Measurements from ENCODE around the gene JMJD1C.

The JMJD1C gene

GRCh38 chr10:63173468-63174232 is 292.1 kb downstream of the JMJD1C start:
- no peak for DNase-seq (ENCODE audit: insufficient read length, low spot score)
- TF ChIP-seq POLR2A (IDR thresholded peaks at IDR 0.05; ENCODE audit: low read depth, low read length): no peak
- peak; percentile 85 for FAIRE-seq

GRCh38 chr10:63171926-63172325 is 293.9 kb downstream of the JMJD1C start:
- FAIRE-seq: no peak

GRCh38 chr10:63171255-63171855 is 294.4 kb downstream of the JMJD1C start:
- TF ChIP-seq POLR2A (IDR thresholded peaks at IDR 0.05; ENCODE audit: low read depth, low read length): no peak
- DNase-seq (ENCODE audit: insufficient read length, low spot score) (no peak), FAIRE-seq (peak; percentile 70)

More at GRCh38 chr10:63171926-63172325, 293.9 kb downstream of the JMJD1C start:
- no peak for TF ChIP-seq POLR2A (IDR thresholded peaks at IDR 0.05; ENCODE audit: low read depth, low read length)
- no peak for DNase-seq (ENCODE audit: insufficient read length, low spot score)

GRCh38 chr10:63169624-63170023 is 296.2 kb downstream of the JMJD1C start:
- peak; percentile 77 for FAIRE-seq
- no peak for DNase-seq (ENCODE audit: insufficient read length, low spot score)
- no peak for TF ChIP-seq POLR2A (IDR thresholded peaks at IDR 0.05; ENCODE audit: low read depth, low read length)

- no peak for DNase-seq (ENCODE audit: insufficient read length, low spot score)
- peak; percentile 33 for FAIRE-seq
- TF ChIP-seq POLR2A (IDR thresholded peaks at IDR 0.05; ENCODE audit: low read depth, low read length): no peak
Observed at GRCh38 chr10:63168821-63169462, 296.8 kb downstream of the JMJD1C start.

GRCh38 chr10:63166742-63167258 is 299.0 kb downstream of the JMJD1C start:
- no peak for DNase-seq (ENCODE audit: insufficient read length, low spot score)
- TF ChIP-seq POLR2A (IDR thresholded peaks at IDR 0.05; ENCODE audit: low read depth, low read length): no peak
- FAIRE-seq: peak; percentile 97

- no peak for TF ChIP-seq POLR2A (IDR thresholded peaks at IDR 0.05; ENCODE audit: low read depth, low read length)
- FAIRE-seq (no peak), DNase-seq (ENCODE audit: insufficient read length, low spot score) (no peak)
Observed at GRCh38 chr10:63165249-63165648, 300.5 kb downstream of the JMJD1C start.

- no peak for TF ChIP-seq POLR2A (IDR thresholded peaks at IDR 0.05; ENCODE audit: low read depth, low read length)
- no peak for FAIRE-seq
Observed at GRCh38 chr10:63164166-63164623, 301.6 kb downstream of the JMJD1C start.

GRCh38 chr10:63161592-63161991 is 304.2 kb downstream of the JMJD1C start:
- no peak for DNase-seq (ENCODE audit: insufficient read length, low spot score)
- no peak for FAIRE-seq
- TF ChIP-seq POLR2A (IDR thresholded peaks at IDR 0.05; ENCODE audit: low read depth, low read length): no peak

More at GRCh38 chr10:63164166-63164623, 301.6 kb downstream of the JMJD1C start:
- no peak for DNase-seq (ENCODE audit: insufficient read length, low spot score)

- TF ChIP-seq POLR2A (IDR thresholded peaks at IDR 0.05; ENCODE audit: low read depth, low read length): no peak
- FAIRE-seq: peak; percentile 98
- DNase-seq (ENCODE audit: insufficient read length, low spot score): peak; percentile 54
Observed at GRCh38 chr10:63157845-63158624, 307.7 kb downstream of the JMJD1C start.

- FAIRE-seq (no peak), DNase-seq (ENCODE audit: insufficient read length, low spot score) (no peak)
- no peak for TF ChIP-seq POLR2A (IDR thresholded peaks at IDR 0.05; ENCODE audit: low read depth, low read length)
Observed at GRCh38 chr10:63156236-63156635, 309.5 kb downstream of the JMJD1C start.

GRCh38 chr10:63155388-63156020 is 310.3 kb downstream of the JMJD1C start:
- no peak for DNase-seq (ENCODE audit: insufficient read length, low spot score)
- no peak for FAIRE-seq
- no peak for TF ChIP-seq POLR2A (IDR thresholded peaks at IDR 0.05; ENCODE audit: low read depth, low read length)
